Upper lobe of right lung (tissue), 1 donor: ENCODE results near the gene PTPRU. TPM values are rescaled to one million over a fixed set of nuclear protein-coding genes. Genes with fewer than 3 reads are reported as not detected.

Experiments
- ATAC-seq: fragments of 200-7000 bp; cut with Tn5 transposase; one replicate; pipeline ENCODE4 v1.9.1; 2020; ENCODE audit warnings: mild to moderate bottlenecking, moderate library complexity
- DNase-seq: peaks from one replicate; pipeline ENCODE4 v3.0.0-alpha.2; 2020
- H3K27ac ChIP-seq: fragments of 200-600 bp; one replicate; pipeline ENCODE4 v1.8.0; 2022
- H3K27me3 ChIP-seq: fragments of 200-600 bp; one replicate; pipeline ENCODE4 v1.8.0; 2022; ENCODE audit warnings: mild to moderate bottlenecking
- H3K36me3 ChIP-seq: fragments of 200-600 bp; one replicate; pipeline ENCODE4 v1.8.0; 2022
- H3K4me1 ChIP-seq: fragments of 200-600 bp; one replicate; pipeline ENCODE4 v1.8.0; 2022
- H3K4me3 ChIP-seq: fragments of 200-600 bp; one replicate; pipeline ENCODE4 v1.8.0; 2022; ENCODE audit warnings: mild to moderate bottlenecking
- H3K9me3 ChIP-seq: fragments of 200-600 bp; one replicate; pipeline ENCODE4 v1.8.0; 2022
- CTCF ChIP-seq: fragments of 200-600 bp; IDR thresholded peaks from one replicate; pipeline ENCODE4 v1.8.0; 2022; ENCODE audit warnings: antibody characterized with exemption
- intact Hi-C: fragments of 100-400 bp; cut with DNase I; formaldehyde crosslinking; loops from one replicate; pipeline ENCODE4 v1.11.0; 2022
- total RNA-seq: library from RNA; stranded (reverse); fragmentation: NEBNext Ultra II Directional; extraction: Animal tissue kit (Norgen Biotek cat#: 25700); gene quantifications from one replicate; pipeline ENCODE4 v1.2.1, GENCODE V29; 2021
- donor health status: DM: no; HTN: yes; CAD: no; lungs with severe emphysema.

The PTPRU gene
- total RNA-seq, 1 donor from 2014 or later, result 45.5 TPM

DNA sequence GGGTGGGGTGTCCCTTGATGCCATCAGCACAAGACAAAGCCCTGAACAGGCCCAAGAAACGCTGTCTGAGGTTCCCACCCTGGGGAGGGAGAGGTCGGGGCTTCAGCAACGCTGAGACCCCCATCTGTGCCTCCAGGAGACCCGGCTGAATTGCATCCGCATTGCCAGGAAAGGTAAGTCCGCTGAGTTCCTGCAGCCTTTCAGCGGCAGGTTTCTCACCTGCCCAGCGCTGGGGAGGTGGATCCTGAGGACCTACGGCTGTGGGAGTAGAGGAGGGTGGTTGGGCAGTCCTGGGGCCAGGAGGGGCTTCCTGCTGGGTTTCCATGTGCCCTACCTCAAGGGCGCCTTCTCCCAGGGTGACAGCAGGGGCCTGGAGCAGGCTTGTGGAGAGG lies 47.5 kb downstream of the PTPRU start:
- H3K9me3 ChIP-seq, result no peaks in the 10 kb centered on the region
- DNase-seq (no peak), ATAC-seq (no peak)
- peaks cover 15% of the 10 kb centered on the region for H3K36me3 ChIP-seq
- no peak overlapping the region for H3K4me3 ChIP-seq
- H3K27ac ChIP-seq, result no peak overlapping the region
- H3K4me1 ChIP-seq, result no peaks in the 10 kb centered on the region
- intact Hi-C loops, result no loop called here
- TF ChIP-seq CTCF, result no peak
- no peaks in the 10 kb centered on the region for H3K27me3 ChIP-seq

- intact Hi-C loops, result no loop called here
- DNase-seq (no peak), ATAC-seq (no peak)
- Histone ChIP-seq H3K27me3 (no peaks in the 10 kb centered on the region), H3K36me3 (peaks cover 8% of the 10 kb centered on the region), H3K27ac (no peak overlapping the region), H3K9me3 (no peaks in the 10 kb centered on the region), H3K4me1 (no peaks in the 10 kb centered on the region), H3K4me3 (no peak overlapping the region)
- no peak for TF ChIP-seq CTCF
These were observed 48.1 kb downstream of the PTPRU start for GRCh38 chr1:29284286-29284960.

- no peak overlapping the region for H3K27ac ChIP-seq
- no peaks in the 10 kb centered on the region for H3K4me1 ChIP-seq
- intact Hi-C loops, result no loop called here
- H3K9me3 ChIP-seq, result no peaks in the 10 kb centered on the region
- H3K36me3 ChIP-seq, result peaks cover 2% of the 10 kb centered on the region
- H3K4me3 ChIP-seq, result no peak overlapping the region
- TF ChIP-seq CTCF, result no peak
- DNase-seq (no peak), ATAC-seq (no peak)
- no peaks in the 10 kb centered on the region for H3K27me3 ChIP-seq
These were observed 48.7 kb downstream of the PTPRU start for GRCh38 chr1:29284961-29285560.

DNA sequence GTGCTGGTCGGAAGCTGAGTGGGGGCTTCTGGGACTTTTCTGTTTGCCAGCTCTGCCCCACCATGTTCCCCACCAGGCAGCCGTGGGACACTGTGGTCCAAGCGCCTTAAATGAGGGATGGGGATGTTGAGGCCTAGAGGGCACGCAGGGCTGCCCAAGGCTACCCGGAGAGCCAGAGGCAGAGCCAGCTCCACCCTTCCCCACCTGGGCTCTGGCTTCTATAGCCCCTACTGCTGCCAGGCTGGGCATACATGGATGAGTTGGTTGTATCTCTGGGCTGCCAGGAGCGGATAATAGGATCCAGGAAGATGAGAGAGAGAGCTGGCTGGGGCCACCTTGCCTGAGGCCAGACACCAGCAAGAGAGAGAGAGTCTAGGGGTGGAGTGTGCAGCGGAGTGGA lies 49.4 kb downstream of the PTPRU start:
- DNase-seq (no peak), ATAC-seq (no peak)
- Histone ChIP-seq H3K36me3 (no peaks in the 10 kb centered on the region), H3K27me3 (no peaks in the 10 kb centered on the region), H3K4me3 (no peak overlapping the region), H3K27ac (no peak overlapping the region), H3K4me1 (no peaks in the 10 kb centered on the region), H3K9me3 (no peaks in the 10 kb centered on the region)
- intact Hi-C loops, result no loop called here
- TF ChIP-seq CTCF, result no peak

GRCh38 chr1:29286194-29286767 lies 50.0 kb downstream of the PTPRU start:
- no peak overlapping the region for H3K27ac ChIP-seq
- intact Hi-C loops, result no loop called here
- no peak for TF ChIP-seq CTCF
- ATAC-seq (no peak), DNase-seq (no peak)
- no peak overlapping the region for H3K4me3 ChIP-seq
- no peaks in the 10 kb centered on the region for H3K27me3 ChIP-seq
- H3K36me3 ChIP-seq, result no peaks in the 10 kb centered on the region
- H3K9me3 ChIP-seq, result no peaks in the 10 kb centered on the region
- no peaks in the 10 kb centered on the region for H3K4me1 ChIP-seq
